GM12878 (cell line): ENCODE results near the gene DDX23. TPM values are rescaled to one million over a fixed set of nuclear protein-coding genes. Genes with fewer than 3 reads are reported as not detected.

Experiments used
- ATAC-seq: fragments of 200-7000 bp; cut with Tn5 transposase; 3 replicates; pipeline ENCODE4 v1.9.1; 2020; ENCODE audit warnings: mild to moderate bottlenecking, moderate library complexity
- BruUV-seq: library from RNA; stranded (reverse); fragments of 400-500 nt; replicated peaks from 2 replicates; lab custom pipeline; 2021; lab: Mats Ljungman, UMichigan
- CTCF ChIA-PET: fragments of 300-600 bp; sonication (Branson Sonifier 250); formaldehyde crosslinking; extraction: SDS; loops from one replicate; lab custom pipeline; 2021; ENCODE audit warnings: inconsistent platforms; lab: Yijun Ruan, JAX
- POLR2A ChIA-PET: fragments of 350-600 bp; formaldehyde crosslinking; extraction: SDS; loops from one replicate; lab custom pipeline; 2021; ENCODE audit warnings: inconsistent platforms; lab: Charles Lee
- RAD21 ChIA-PET: fragments of 300-600 bp; sonication (Branson Sonifier 250); formaldehyde crosslinking; loops from one replicate; lab custom pipeline; 2023; ENCODE audit warnings: antibody characterized with exemption; ENCODE audit not compliant: unreplicated experiment; lab: Charles Lee
- SMC1A ChIA-PET: fragments of 300-600 bp; sonication (Branson Sonifier 250); formaldehyde crosslinking; loops from one replicate; lab custom pipeline; 2023; ENCODE audit not compliant: unreplicated experiment, uncharacterized antibody; lab: Charles Lee
- DNase-seq: peaks from one replicate; pipeline ENCODE4 v3.0.0-alpha.2; 2011; ENCODE audit warnings: low read depth, low spot score
- FAIRE-seq: peaks from 3 replicates; lab custom pipeline; 2011; peaks lifted over from hg19 to GRCh38; lab: Jason Lieb, UNC
- H2AFZ ChIP-seq: 2 replicates; pipeline ENCODE4 v1.6.0; 2011; ENCODE audit warnings: low read depth, low read length, control low read depth; ENCODE audit not compliant: control insufficient read depth
- H3K27ac ChIP-seq: 2 replicates; pipeline ENCODE4 v1.5.1; 2011; ENCODE audit warnings: control low read depth; ENCODE audit not compliant: control insufficient read depth, insufficient read depth
- H3K27me3 ChIP-seq, 2 experiments: replicated peaks in 1 of 2; 2 replicates each; pipeline versions ENCODE4 v1.6.0 to v1.6.1; 2011; ENCODE audit warnings: low read length in 1 of 2; ENCODE audit not compliant: control insufficient read depth in 2 of 2, insufficient read depth in 2 of 2
- H3K36me3 ChIP-seq, 2 experiments: 2 replicates each; pipeline ENCODE4 v1.5.1; 2011; ENCODE audit warnings: low read length in 1 of 2; ENCODE audit not compliant: control insufficient read depth in 2 of 2, insufficient read depth in 2 of 2
- H3K4me1 ChIP-seq: 2 replicates; pipeline ENCODE4 v1.6.1; 2011; ENCODE audit warnings: mild to moderate bottlenecking, low read length, moderate library complexity, mixed read lengths; ENCODE audit not compliant: control insufficient read depth, insufficient read depth
- H3K4me2 ChIP-seq: 2 replicates; pipeline ENCODE4 v1.6.0; 2011; ENCODE audit warnings: control low read depth; ENCODE audit not compliant: control insufficient read depth, insufficient read depth
- H3K4me3 ChIP-seq: fragments of 200-600 bp; sonication (generic); 2 replicates; pipeline ENCODE4 v1.5.1; 2016
- H3K79me2 ChIP-seq: 2 replicates; pipeline ENCODE4 v1.6.0; 2011; ENCODE audit warnings: low read length; ENCODE audit not compliant: control insufficient read depth, insufficient read depth
- H3K9ac ChIP-seq: 2 replicates; pipeline ENCODE4 v1.8.0; 2011; ENCODE audit warnings: low read length, control low read depth, mixed read lengths; ENCODE audit not compliant: control insufficient read depth, insufficient read depth
- H3K9me3 ChIP-seq: replicated peaks from 3 replicates; pipeline ENCODE4 v1.5.1; 2011; ENCODE audit warnings: mild to moderate bottlenecking, low read length; ENCODE audit not compliant: control insufficient read depth, insufficient read depth
- H4K20me1 ChIP-seq: 2 replicates; pipeline ENCODE4 v1.6.0; 2011; ENCODE audit not compliant: control insufficient read depth, insufficient read depth
- BMI1 ChIP-seq: fragments of 450-650 bp; IDR thresholded peaks from 2 replicates; pipeline ENCODE4 v1.6.1; 2016; ENCODE audit warnings: mild to moderate bottlenecking, moderate library complexity, borderline replicate concordance
- FOXM1 ChIP-seq: IDR thresholded peaks from 2 replicates; pipeline ENCODE4 v1.6.1; 2012; ENCODE audit warnings: low read depth, mild to moderate bottlenecking, inconsistent platforms, low read length, moderate library complexity
- HDAC6 ChIP-seq: fragments of 200-600 bp; sonication (generic); IDR thresholded peaks from one replicate; pipeline ENCODE4 v1.8.0; 2017; ENCODE audit warnings: antibody characterized with exemption; ENCODE audit not compliant: unreplicated experiment
- IRF4 ChIP-seq: IDR thresholded peaks from 2 replicates; pipeline ENCODE4 v1.6.1; 2011; ENCODE audit warnings: low read depth, low read length
- LARP7 ChIP-seq: fragments of 450-650 bp; IDR thresholded peaks from 2 replicates; pipeline ENCODE4 v1.6.1; 2017; ENCODE audit warnings: mild to moderate bottlenecking
- NFYB ChIP-seq: IDR thresholded peaks from 2 replicates; pipeline ENCODE4 v1.6.1; 2011; ENCODE audit warnings: low read depth, mild to moderate bottlenecking, low read length, improper control_type of control experiment, moderate library complexity; ENCODE audit not compliant: insufficient read depth
- RBBP5 ChIP-seq: fragments of 200-600 bp; sonication (generic); conservative IDR thresholded peaks from 2 replicates; pipeline ENCODE4 v1.6.1; 2016
- RELA ChIP-seq: fragments of 450-650 bp; IDR thresholded peaks from 2 replicates; pipeline ENCODE4 v1.8.0; 2014; ENCODE audit warnings: borderline replicate concordance; ENCODE audit not compliant: partially characterized antibody
- SRF ChIP-seq, 2 experiments: IDR thresholded peaks; 2 replicates each; pipeline ENCODE4 v1.6.1; 2011; ENCODE audit warnings: low read depth in 2 of 2, low read length in 2 of 2, mild to moderate bottlenecking in 1 of 2, moderate library complexity in 1 of 2
- TCF12 ChIP-seq: IDR thresholded peaks from 2 replicates; pipeline ENCODE4 v1.6.1; 2011; ENCODE audit warnings: low read depth, mild to moderate bottlenecking, low read length
- WGBS: methylation state at CpG from one replicate; pipeline ENCODE4 v1.1.6; 2016; ENCODE audit warnings: low lambda C conversion rate; ENCODE audit not compliant: insufficient replicate concordance, insufficient coverage; ENCODE audit errors: missing lambda C conversion rate; 5-methylcytosine and 5-hydroxymethylcytosine counted together
- in situ Hi-C: fragments of 300-500 bp; cut with MboI; formaldehyde crosslinking; loops from 9 replicates; pipeline ENCODE4 v1.14.3; 2018; ENCODE audit warnings: mixed read lengths
- intact Hi-C: fragments of 100-400 bp; cut with micrococcal nuclease; formaldehyde crosslinking; loops from one replicate; pipeline ENCODE4 v1.14.2; 2022; ENCODE audit not compliant: unreplicated experiment
- polyA plus RNA-seq, 11 experiments: library from polyadenylated mRNA; depleted of rRNA in 4 of 11; unstranded in 6 of 11; stranded (reverse) in 5 of 11; fragments of >200 nt; fragmentation: Nextera tagmentation in 4 of 11; fragmentation: Illumina TruSeq in 1 of 11; extraction: Ambion mirVana in 4 of 11; extraction: Trizol in 1 of 11; gene quantifications; 1 replicate in 1 of 11; 2 replicates in 10 of 11; pipeline versions ENCODE4 v1.2.1 to v1.2.3, GENCODE V29; 2011 to 2016; ENCODE audit warnings: inconsistent platforms in 2 of 11, missing spikeins in 2 of 11, low read depth in 1 of 11
- total RNA-seq, 4 experiments: library from RNA; depleted of rRNA in 3 of 4; stranded (reverse); fragments of >200 nt in 3 of 4; fragmentation: Illumina TruSeq in 1 of 4; extraction: Trizol in 1 of 4; gene quantifications; 2 replicates each; pipeline versions ENCODE4 v1.2.1 to v1.2.3, GENCODE V29; 2013 to 2021
- TF ChIP-seq, protein P1 (sequence below): fragments of 450-650 bp; IDR thresholded peaks from 2 replicates; pipeline ENCODE4 v1.6.1; 2016; ENCODE audit warnings: mild to moderate bottlenecking, moderate library complexity, borderline replicate concordance
- TF ChIP-seq, protein P2 (sequence below): fragments of 450-650 bp; IDR thresholded peaks from 2 replicates; pipeline ENCODE4 v1.6.1; 2017; ENCODE audit warnings: mild to moderate bottlenecking, moderate library complexity

DDX23 gene
- total and polyA plus RNA-seq, 10 of the 15 experiments (the other 5 are each of a cell fraction or from before 2014, with no cell fraction given), result 25.8 to 107 (median 77.4) TPM

DNA sequence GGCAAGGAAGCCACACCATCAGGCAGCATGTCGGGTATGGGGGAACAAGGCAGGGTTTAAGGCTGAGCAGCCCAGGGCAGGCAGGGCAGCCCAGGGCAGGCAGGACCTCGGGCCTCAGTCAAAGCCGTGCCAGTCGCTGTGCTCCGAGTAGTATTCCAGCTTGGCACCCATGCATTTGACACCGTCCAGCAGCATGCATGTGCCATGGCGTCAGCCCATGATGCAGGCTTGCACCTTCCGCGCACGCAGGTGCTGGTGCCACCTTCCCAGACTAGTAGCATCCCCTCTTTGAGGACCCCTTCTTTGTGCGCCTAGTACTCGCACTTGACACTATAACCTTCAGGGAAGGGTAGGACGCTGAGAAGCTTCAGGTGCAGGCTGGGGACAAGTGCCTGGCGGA lies 51.5 kb downstream of the DDX23 start:
- Histone ChIP-seq H3K4me2 (no peak overlapping the region), H3K4me3 (no peak overlapping the region), H3K27ac (no peak overlapping the region), H3K9me3 (no peaks in the 10 kb centered on the region), H2AFZ (no peak overlapping the region), H4K20me1 (no peaks in the 10 kb centered on the region), H3K9ac (no peak overlapping the region), H3K36me3 (no peaks in the 10 kb centered on the region), H3K4me1 (no peaks in the 10 kb centered on the region), H3K27me3 (no peaks in the 10 kb centered on the region; a peak in 1 of 4 replicates), H3K79me2 (no peaks in the 10 kb centered on the region)
- intact Hi-C loops (no loop called here), in situ Hi-C loops (no loop called here)
- FAIRE-seq (no peak), ATAC-seq (no peak), DNase-seq (no peak)
- ChIA-PET SMC1A (interaction anchor here (1.0 kb wide), 1 partner anchor 8 kb away, joined by 3 read pairs; no protein-coding TSS in a partner anchor), RAD21 (no interaction called here), CTCF (interaction anchor here (1.0 to 12.2 kb wide), 3 partner anchors 15 to 47 kb away, joined by 3 to 405 read pairs (median 3); no protein-coding TSS in a partner anchor), POLR2A (no interaction called here)
- no TSS peak for BruUV-seq
- WGBS, result 38% methylated on average over 14 of the region's 14 CpGs
- no peak for TF ChIP-seq IRF4
- no peak for TF ChIP-seq HDAC6
- TF ChIP-seq NFYB, result no peak
- TF ChIP-seq SRF (IDR thresholded peaks at IDR 0.05; ENCODE audit: low read depth in 2 of 2, low read length in 2 of 2), result no peak
- TF ChIP-seq, protein P1, sequence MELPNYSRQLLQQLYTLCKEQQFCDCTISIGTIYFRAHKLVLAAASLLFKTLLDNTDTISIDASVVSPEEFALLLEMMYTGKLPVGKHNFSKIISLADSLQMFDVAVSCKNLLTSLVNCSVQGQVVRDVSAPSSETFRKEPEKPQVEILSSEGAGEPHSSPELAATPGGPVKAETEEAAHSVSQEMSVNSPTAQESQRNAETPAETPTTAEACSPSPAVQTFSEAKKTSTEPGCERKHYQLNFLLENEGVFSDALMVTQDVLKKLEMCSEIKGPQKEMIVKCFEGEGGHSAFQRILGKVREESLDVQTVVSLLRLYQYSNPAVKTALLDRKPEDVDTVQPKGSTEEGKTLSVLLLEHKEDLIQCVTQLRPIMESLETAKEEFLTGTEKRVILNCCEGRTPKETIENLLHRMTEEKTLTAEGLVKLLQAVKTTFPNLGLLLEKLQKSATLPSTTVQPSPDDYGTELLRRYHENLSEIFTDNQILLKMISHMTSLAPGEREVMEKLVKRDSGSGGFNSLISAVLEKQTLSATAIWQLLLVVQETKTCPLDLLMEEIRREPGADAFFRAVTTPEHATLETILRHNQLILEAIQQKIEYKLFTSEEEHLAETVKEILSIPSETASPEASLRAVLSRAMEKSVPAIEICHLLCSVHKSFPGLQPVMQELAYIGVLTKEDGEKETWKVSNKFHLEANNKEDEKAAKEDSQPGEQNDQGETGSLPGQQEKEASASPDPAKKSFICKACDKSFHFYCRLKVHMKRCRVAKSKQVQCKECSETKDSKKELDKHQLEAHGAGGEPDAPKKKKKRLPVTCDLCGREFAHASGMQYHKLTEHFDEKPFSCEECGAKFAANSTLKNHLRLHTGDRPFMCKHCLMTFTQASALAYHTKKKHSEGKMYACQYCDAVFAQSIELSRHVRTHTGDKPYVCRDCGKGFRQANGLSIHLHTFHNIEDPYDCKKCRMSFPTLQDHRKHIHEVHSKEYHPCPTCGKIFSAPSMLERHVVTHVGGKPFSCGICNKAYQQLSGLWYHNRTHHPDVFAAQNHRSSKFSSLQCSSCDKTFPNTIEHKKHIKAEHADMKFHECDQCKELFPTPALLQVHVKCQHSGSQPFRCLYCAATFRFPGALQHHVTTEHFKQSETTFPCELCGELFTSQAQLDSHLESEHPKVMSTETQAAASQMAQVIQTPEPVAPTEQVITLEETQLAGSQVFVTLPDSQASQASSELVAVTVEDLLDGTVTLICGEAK, result no peak
- no peak for TF ChIP-seq BMI1
- no peak for TF ChIP-seq RELA
- no peak for TF ChIP-seq RBBP5
- TF ChIP-seq TCF12, result no peak
- TF ChIP-seq FOXM1, result no peak
- TF ChIP-seq, protein P2, sequence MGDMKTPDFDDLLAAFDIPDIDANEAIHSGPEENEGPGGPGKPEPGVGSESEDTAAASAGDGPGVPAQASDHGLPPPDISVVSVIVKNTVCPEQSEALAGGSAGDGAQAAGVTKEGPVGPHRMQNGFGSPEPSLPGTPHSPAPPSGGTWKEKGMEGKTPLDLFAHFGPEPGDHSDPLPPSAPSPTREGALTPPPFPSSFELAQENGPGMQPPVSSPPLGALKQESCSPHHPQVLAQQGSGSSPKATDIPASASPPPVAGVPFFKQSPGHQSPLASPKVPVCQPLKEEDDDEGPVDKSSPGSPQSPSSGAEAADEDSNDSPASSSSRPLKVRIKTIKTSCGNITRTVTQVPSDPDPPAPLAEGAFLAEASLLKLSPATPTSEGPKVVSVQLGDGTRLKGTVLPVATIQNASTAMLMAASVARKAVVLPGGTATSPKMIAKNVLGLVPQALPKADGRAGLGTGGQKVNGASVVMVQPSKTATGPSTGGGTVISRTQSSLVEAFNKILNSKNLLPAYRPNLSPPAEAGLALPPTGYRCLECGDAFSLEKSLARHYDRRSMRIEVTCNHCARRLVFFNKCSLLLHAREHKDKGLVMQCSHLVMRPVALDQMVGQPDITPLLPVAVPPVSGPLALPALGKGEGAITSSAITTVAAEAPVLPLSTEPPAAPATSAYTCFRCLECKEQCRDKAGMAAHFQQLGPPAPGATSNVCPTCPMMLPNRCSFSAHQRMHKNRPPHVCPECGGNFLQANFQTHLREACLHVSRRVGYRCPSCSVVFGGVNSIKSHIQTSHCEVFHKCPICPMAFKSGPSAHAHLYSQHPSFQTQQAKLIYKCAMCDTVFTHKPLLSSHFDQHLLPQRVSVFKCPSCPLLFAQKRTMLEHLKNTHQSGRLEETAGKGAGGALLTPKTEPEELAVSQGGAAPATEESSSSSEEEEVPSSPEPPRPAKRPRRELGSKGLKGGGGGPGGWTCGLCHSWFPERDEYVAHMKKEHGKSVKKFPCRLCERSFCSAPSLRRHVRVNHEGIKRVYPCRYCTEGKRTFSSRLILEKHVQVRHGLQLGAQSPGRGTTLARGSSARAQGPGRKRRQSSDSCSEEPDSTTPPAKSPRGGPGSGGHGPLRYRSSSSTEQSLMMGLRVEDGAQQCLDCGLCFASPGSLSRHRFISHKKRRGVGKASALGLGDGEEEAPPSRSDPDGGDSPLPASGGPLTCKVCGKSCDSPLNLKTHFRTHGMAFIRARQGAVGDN, result no peak
- no peak for TF ChIP-seq LARP7
